Transverse colon (tissue), 4 donors: ENCODE data around the gene NPLOC4. TPM values are rescaled to one million over a fixed set of nuclear protein-coding genes. Genes with fewer than 3 reads are reported as not detected.

Experiments used
- DNase-seq: peaks from one replicate; pipeline ENCODE4 v3.0.0-alpha.2; 2019
- H3K27ac ChIP-seq, 4 donors: fragments of 200-600 bp; sonication (generic); 2 replicates each; pipeline ENCODE4 v1.5.1; 2016 to 2018; ENCODE audit warnings: inconsistent platforms in 4 of 4
- H3K27me3 ChIP-seq: fragments of 200-600 bp; sonication (generic); 2 replicates; pipeline ENCODE4 v1.5.1; 2017; ENCODE audit warnings: inconsistent platforms
- H3K36me3 ChIP-seq, 4 donors: fragments of 200-600 bp; sonication (generic); 2 replicates each; pipeline ENCODE4 v1.5.1; 2017 to 2019; ENCODE audit warnings: inconsistent platforms in 4 of 4
- H3K4me1 ChIP-seq, 4 donors: fragments of 200-600 bp; sonication (generic); 2 replicates each; pipeline ENCODE4 v1.5.1; 2017 to 2020; ENCODE audit warnings: inconsistent platforms in 4 of 4
- H3K4me3 ChIP-seq, 4 donors: fragments of 200-600 bp; sonication (generic); 1 replicate in 1 of 4; 2 replicates in 3 of 4; pipeline versions ENCODE4 v1.5.1 to v1.6.1; 2017 to 2019; ENCODE audit warnings: inconsistent platforms in 4 of 4
- H3K9me3 ChIP-seq, 2 donors: fragments of 200-600 bp; sonication (generic); 2 replicates each; pipeline ENCODE4 v1.5.1; 2017 to 2019; ENCODE audit warnings: inconsistent platforms in 2 of 2
- EP300 ChIP-seq: sonication (generic); formaldehyde crosslinking; IDR thresholded peaks from one replicate; pipeline ENCODE4 v1.6.1; 2017; ENCODE audit warnings: antibody characterized with exemption, low read depth
- POLR2A ChIP-seq: fragments of 450-650 bp; IDR thresholded peaks from one replicate; pipeline ENCODE4 v1.6.1; 2016; ENCODE audit warnings: antibody characterized with exemption, mild to moderate bottlenecking, moderate library complexity
- POLR2AphosphoS5 ChIP-seq, 3 donors: sonication (generic); formaldehyde crosslinking; IDR thresholded peaks; one replicate each; pipeline ENCODE4 v1.6.1; 2016; ENCODE audit warnings: antibody characterized with exemption in 3 of 3
- WGBS, 2 donors: methylation state at CpG; one replicate each; pipeline ENCODE4 v1.1.5; 2018; ENCODE audit warnings: low coverage in 1 of 2; 5-methylcytosine and 5-hydroxymethylcytosine counted together
- in situ Hi-C, 4 donors: fragments of 200-750 bp; cut with MboI; loops; one replicate each; pipeline versions ENCODE4 v1.15.0 to v1.15.1; 2017; ENCODE audit warnings: low sequenced_read_pairs in 3 of 4, low pct_ligation_motif_present in 1 of 4, low pct_unique_long_range_greater_than_20kb in 1 of 4
- intact Hi-C: fragments of 100-400 bp; cut with DNase I; formaldehyde crosslinking; loops from one replicate; pipeline ENCODE4 v1.15.1; 2023; ENCODE audit warnings: low total_unique reads
- total RNA-seq, 4 donors: library from RNA; depleted of rRNA; stranded (reverse); fragments of >200 nt; gene quantifications; one replicate each; pipeline ENCODE4 v1.1.0, GENCODE V29; 2016
- TF ChIP-seq, protein P1 (sequence below), 5 experiments: fragments of 200-600 bp in 3 of 5; fragments of 450-650 bp in 2 of 5; sonication (generic) in 3 of 5; IDR thresholded peaks; 1 replicate in 2 of 5; 2 replicates in 3 of 5; pipeline ENCODE4 v1.5.1; 2016 to 2017; ENCODE audit warnings: antibody characterized with exemption in 5 of 5, inconsistent platforms in 3 of 5, mild to moderate bottlenecking in 2 of 5, moderate library complexity in 1 of 5

Gene NPLOC4
- total RNA-seq, 4 donors from 2014 or later: 59.9 to 323 (median 84.6) TPM

DNA sequence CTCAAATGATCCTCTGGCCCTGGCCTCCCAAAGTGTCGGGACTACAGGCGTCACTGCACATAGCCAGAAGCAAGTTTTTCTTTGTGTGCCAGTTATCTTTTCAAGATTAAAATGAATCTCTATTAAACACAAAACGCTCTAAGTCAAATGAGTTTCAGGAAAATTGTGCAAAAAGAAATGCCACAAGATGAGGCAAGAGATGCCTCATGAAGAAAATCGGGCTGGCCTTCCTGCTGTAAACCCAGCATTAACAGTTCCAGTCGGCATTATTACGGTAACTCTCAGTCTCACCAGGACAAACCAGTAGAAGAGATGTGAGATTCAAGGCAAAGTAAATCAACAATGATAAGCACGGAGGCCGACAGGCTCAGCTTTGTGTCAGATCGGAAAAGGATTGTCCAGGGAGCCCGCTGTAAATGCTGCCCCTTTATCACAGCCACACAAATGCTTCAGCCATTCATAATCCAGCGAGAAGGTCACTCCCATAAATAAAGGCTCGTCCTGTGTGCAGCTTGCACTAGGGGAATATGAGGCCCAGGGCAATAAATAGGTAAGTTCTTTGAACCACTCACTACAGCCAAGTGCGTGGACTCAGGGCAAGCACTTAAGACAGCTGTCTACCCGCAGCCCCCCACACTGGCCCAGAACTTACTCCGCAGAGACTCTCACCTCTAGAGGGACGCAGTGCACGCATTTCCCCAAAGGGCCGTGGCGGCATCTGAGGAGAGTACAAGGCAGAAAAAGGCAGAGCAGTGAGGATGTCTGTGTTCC lies 27.2 kb downstream of the NPLOC4 start:
- Histone ChIP-seq H3K4me3 (no peak overlapping the region), H3K27ac (no peak overlapping the region), H3K4me1 (peaks cover 0 to 5% (median 2%) of the 10 kb centered on the region in 4 donors), H3K27me3 (no peaks in the 10 kb centered on the region), H3K9me3 (no peaks in the 10 kb centered on the region), H3K36me3 (peaks cover 0 to 51% (median 24%) of the 10 kb centered on the region in 4 donors)
- in situ Hi-C loops (loop anchor here in 1 of 4 donors (25.0 kb wide), 1 partner anchor 347 kb away; no protein-coding TSS in a partner anchor), intact Hi-C loops (no loop called here)
- 89 to 94% methylated on average over 7 to 19 of the region's 19 CpGs for WGBS, 2 donors
- no peak for TF ChIP-seq POLR2A
- TF ChIP-seq POLR2AphosphoS5 (IDR thresholded peaks at IDR 0.05): no peak
- TF ChIP-seq, protein P1, sequence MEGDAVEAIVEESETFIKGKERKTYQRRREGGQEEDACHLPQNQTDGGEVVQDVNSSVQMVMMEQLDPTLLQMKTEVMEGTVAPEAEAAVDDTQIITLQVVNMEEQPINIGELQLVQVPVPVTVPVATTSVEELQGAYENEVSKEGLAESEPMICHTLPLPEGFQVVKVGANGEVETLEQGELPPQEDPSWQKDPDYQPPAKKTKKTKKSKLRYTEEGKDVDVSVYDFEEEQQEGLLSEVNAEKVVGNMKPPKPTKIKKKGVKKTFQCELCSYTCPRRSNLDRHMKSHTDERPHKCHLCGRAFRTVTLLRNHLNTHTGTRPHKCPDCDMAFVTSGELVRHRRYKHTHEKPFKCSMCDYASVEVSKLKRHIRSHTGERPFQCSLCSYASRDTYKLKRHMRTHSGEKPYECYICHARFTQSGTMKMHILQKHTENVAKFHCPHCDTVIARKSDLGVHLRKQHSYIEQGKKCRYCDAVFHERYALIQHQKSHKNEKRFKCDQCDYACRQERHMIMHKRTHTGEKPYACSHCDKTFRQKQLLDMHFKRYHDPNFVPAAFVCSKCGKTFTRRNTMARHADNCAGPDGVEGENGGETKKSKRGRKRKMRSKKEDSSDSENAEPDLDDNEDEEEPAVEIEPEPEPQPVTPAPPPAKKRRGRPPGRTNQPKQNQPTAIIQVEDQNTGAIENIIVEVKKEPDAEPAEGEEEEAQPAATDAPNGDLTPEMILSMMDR (IDR thresholded peaks at IDR 0.05): no peak
- no peak for TF ChIP-seq EP300
- no peak for DNase-seq

DNA sequence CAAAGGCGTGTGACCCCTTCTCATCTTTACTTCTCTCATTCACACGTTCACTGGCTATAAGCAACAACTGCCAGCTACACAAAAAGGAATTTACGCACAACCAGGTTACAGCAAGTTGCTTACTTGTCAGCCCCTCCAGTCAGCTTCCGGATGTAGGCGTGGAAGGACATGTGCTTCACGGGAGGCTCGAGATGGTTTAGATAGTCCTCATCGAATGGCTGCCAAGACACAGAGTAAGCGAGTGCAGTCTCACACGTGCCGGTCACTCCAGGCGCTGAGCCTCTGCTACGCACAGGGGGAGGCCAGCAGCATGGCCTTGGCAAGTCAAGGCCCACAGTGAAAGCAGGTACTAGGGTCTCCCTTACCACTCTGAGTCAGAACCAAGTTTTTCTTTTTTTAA lies 28.3 kb downstream of the NPLOC4 start:
- Histone ChIP-seq H3K9me3 (no peaks in the 10 kb centered on the region), H3K27ac (no peak overlapping the region), H3K4me1 (peaks cover 0 to 1% (median 0%) of the 10 kb centered on the region in 4 donors), H3K4me3 (no peak overlapping the region), H3K36me3 (peaks cover 0 to 61% (median 29%) of the 10 kb centered on the region in 4 donors), H3K27me3 (no peaks in the 10 kb centered on the region)
- no peak for DNase-seq
- WGBS, 2 donors: 95% methylated on average over 13 of the region's 13 CpGs; no CpG with 5 or more reads in 1 of the 2 donors
- TF ChIP-seq, protein P1 (IDR thresholded peaks at IDR 0.05): no peak
- TF ChIP-seq POLR2A (no peak), EP300 (no peak), POLR2AphosphoS5 (IDR thresholded peaks at IDR 0.05) (no peak)
- in situ Hi-C loops (loop anchor here in 1 of 4 donors (25.0 kb wide), 1 partner anchor 346 kb away; no protein-coding TSS in a partner anchor), intact Hi-C loops (no loop called here)

DNA sequence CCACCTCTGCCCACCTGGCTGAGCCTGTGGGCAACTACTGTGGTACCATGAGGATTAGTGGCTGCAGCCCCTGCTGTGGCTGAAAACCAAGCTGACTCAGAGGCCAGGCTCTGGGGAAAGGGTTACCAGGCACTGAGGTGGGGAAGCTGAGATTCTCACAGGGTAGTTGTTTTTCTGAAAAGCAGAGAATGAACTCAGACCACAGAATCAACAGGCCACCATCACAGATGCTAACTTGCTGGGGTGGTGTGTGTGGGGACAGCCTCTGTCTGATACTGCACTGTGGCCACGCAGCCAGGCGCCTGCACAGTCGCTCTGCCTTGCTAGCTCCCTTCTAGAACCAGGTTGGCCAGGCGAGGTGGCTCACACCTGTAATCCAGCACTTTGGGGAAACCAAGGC lies 28.8 kb downstream of the NPLOC4 start:
- no peak for TF ChIP-seq POLR2AphosphoS5 (IDR thresholded peaks at IDR 0.05)
- TF ChIP-seq POLR2A: no peak
- no peak for TF ChIP-seq EP300
- TF ChIP-seq, protein P1 (IDR thresholded peaks at IDR 0.05): no peak
- Histone ChIP-seq H3K36me3 (peaks cover 0 to 63% (median 31%) of the 10 kb centered on the region in 4 donors), H3K4me3 (no peak overlapping the region), H3K27ac (no peak overlapping the region), H3K4me1 (no peaks in the 10 kb centered on the region), H3K9me3 (no peaks in the 10 kb centered on the region), H3K27me3 (no peaks in the 10 kb centered on the region)
- no peak for DNase-seq
- intact Hi-C loops (no loop called here), in situ Hi-C loops (loop anchor here in 1 of 4 donors (25.0 kb wide), 1 partner anchor 346 kb away; no protein-coding TSS in a partner anchor)
- 100% methylated on average over 4 of the region's 4 CpGs; no CpG with 5 or more reads in 1 of the 2 donors for WGBS, 2 donors

DNA sequence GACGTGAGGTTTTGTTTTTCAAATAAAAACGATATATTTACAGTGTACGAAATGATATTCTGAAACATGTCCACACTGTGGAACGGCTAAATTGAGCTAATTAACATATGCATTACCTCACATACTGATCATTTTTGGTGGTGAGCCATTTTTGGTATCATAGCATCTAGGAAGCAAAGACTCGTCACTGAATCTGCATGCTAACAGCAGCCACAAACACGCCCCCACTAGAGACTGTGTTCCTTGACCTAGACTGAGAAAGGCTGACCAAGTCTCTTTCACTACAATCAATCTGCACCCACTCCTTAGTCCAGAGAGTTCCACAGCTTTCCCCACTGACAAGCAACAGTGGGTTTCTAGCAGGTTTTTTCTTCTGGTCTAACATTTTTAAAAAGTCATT lies 29.5 kb downstream of the NPLOC4 start:
- DNase-seq: no peak
- WGBS, 2 donors: 78 to 82% methylated on average over 5 to 6 of the region's 6 CpGs
- Histone ChIP-seq H3K4me1 (no peaks in the 10 kb centered on the region), H3K27ac (no peak overlapping the region), H3K36me3 (peaks cover 0 to 65% (median 29%) of the 10 kb centered on the region in 4 donors), H3K27me3 (no peaks in the 10 kb centered on the region), H3K4me3 (no peak overlapping the region), H3K9me3 (no peaks in the 10 kb centered on the region)
- TF ChIP-seq, protein P1 (IDR thresholded peaks at IDR 0.05): no peak
- TF ChIP-seq POLR2AphosphoS5 (IDR thresholded peaks at IDR 0.05): no peak
- TF ChIP-seq EP300: no peak
- TF ChIP-seq POLR2A: no peak
- intact Hi-C loops (no loop called here), in situ Hi-C loops (loop anchor here in 1 of 4 donors (25.0 kb wide), 1 partner anchor 345 kb away; no protein-coding TSS in a partner anchor)
